ENCODE results near the gene USP22. TPM values are rescaled to one million over a fixed set of nuclear protein-coding genes. Genes with fewer than 3 reads are reported as not detected.
A peak's percentile ranks its signal among the peaks of the same experiment; 100 is the strongest.

The USP22 gene
- total and polyA plus RNA-seq, 2 of the 13 experiments (the other 11 are each of a cell fraction or from before 2014, with no cell fraction given) = 98.0 to 130 TPM

DNA sequence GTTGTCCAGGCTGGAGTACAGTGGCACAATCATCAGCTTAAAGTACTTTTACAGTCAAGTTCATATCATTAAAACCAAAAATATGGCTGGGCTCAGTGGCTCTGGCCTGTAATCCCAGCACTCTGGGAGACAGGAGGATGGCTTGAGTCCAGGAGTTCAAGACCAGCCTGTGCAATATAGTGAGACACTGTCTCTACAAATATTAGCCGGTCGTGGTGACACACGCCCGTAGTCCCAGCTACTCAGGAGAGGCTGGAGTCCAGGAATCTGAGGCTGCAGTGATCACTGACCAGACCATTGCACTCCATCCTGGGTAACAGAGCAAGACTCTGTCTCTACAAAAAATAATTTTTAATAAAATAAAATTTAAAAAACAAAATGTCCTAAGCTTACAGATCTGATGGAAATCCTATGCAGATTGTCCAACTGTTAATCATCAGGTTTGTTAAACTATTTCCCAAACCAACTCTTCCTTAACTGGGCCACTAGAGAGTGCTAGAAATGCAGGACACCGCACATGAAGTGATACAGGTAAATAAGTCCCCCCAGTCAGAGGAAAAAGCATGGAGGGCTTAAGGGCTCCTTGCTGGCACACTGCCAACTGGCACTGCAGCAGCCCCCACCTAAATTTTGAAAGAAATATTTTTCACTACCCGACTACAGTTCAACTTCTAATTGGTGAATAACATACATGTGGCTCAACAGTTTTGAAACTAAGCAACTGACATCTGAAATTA, 2.8 kb downstream of the USP22 start (continued):
- TF ChIP-seq, protein P1, sequence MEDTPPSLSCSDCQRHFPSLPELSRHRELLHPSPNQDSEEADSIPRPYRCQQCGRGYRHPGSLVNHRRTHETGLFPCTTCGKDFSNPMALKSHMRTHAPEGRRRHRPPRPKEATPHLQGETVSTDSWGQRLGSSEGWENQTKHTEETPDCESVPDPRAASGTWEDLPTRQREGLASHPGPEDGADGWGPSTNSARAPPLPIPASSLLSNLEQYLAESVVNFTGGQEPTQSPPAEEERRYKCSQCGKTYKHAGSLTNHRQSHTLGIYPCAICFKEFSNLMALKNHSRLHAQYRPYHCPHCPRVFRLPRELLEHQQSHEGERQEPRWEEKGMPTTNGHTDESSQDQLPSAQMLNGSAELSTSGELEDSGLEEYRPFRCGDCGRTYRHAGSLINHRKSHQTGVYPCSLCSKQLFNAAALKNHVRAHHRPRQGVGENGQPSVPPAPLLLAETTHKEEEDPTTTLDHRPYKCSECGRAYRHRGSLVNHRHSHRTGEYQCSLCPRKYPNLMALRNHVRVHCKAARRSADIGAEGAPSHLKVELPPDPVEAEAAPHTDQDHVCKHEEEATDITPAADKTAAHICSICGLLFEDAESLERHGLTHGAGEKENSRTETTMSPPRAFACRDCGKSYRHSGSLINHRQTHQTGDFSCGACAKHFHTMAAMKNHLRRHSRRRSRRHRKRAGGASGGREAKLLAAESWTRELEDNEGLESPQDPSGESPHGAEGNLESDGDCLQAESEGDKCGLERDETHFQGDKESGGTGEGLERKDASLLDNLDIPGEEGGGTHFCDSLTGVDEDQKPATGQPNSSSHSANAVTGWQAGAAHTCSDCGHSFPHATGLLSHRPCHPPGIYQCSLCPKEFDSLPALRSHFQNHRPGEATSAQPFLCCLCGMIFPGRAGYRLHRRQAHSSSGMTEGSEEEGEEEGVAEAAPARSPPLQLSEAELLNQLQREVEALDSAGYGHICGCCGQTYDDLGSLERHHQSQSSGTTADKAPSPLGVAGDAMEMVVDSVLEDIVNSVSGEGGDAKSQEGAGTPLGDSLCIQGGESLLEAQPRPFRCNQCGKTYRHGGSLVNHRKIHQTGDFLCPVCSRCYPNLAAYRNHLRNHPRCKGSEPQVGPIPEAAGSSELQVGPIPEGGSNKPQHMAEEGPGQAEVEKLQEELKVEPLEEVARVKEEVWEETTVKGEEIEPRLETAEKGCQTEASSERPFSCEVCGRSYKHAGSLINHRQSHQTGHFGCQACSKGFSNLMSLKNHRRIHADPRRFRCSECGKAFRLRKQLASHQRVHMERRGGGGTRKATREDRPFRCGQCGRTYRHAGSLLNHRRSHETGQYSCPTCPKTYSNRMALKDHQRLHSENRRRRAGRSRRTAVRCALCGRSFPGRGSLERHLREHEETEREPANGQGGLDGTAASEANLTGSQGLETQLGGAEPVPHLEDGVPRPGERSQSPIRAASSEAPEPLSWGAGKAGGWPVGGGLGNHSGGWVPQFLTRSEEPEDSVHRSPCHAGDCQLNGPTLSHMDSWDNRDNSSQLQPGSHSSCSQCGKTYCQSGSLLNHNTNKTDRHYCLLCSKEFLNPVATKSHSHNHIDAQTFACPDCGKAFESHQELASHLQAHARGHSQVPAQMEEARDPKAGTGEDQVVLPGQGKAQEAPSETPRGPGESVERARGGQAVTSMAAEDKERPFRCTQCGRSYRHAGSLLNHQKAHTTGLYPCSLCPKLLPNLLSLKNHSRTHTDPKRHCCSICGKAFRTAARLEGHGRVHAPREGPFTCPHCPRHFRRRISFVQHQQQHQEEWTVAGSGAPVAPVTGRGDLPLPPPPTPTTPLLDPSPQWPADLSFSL (CRISPR knock-in tag; IDR thresholded peaks at IDR 0.05) = no peak
- TF ChIP-seq SAP130 (CRISPR knock-in tag; IDR thresholded peaks at IDR 0.05; ENCODE audit: low read depth) (peak; percentile 30; the same call in 1 of the 2 replicates), ZNF709 (CRISPR knock-in tag; IDR thresholded peaks at IDR 0.05) (no peak), NBN (conservative IDR thresholded peaks at IDR 0.05) (no peak), LCORL (IDR thresholded peaks at IDR 0.05) (peak; percentile 84), LCORL (CRISPR knock-in tag; IDR thresholded peaks at IDR 0.05) (no peak)
- TF ChIP-seq, protein P2, sequence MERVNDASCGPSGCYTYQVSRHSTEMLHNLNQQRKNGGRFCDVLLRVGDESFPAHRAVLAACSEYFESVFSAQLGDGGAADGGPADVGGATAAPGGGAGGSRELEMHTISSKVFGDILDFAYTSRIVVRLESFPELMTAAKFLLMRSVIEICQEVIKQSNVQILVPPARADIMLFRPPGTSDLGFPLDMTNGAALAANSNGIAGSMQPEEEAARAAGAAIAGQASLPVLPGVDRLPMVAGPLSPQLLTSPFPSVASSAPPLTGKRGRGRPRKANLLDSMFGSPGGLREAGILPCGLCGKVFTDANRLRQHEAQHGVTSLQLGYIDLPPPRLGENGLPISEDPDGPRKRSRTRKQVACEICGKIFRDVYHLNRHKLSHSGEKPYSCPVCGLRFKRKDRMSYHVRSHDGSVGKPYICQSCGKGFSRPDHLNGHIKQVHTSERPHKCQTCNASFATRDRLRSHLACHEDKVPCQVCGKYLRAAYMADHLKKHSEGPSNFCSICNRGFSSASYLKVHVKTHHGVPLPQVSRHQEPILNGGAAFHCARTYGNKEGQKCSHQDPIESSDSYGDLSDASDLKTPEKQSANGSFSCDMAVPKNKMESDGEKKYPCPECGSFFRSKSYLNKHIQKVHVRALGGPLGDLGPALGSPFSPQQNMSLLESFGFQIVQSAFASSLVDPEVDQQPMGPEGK (CRISPR knock-in tag; IDR thresholded peaks at IDR 0.05) = peak; percentile 59; the same call in 1 of the 2 replicates
